Skin epidermis (tissue), 12 donors: ENCODE measurements around the gene KRTAP5-4.
"Not testable (repeated sequence)": the region's sequence is repeated elsewhere in the genome, so short reads cannot be mapped to it uniquely, and the experiment has no call there.

Experiments used
- H3K27ac ChIP-seq, 21 experiments: fragments of 200-600 bp; sonication (generic) in 11 of 21; one replicate each; pipeline ENCODE4 v1.5.0; 2020; ENCODE audit warnings: mild to moderate bottlenecking in 3 of 21, inconsistent platforms in 2 of 21, moderate library complexity in 2 of 21
- H3K4me3 ChIP-seq, 7 experiments: fragments of 200-600 bp; sonication (generic) in 2 of 7; one replicate each; pipeline ENCODE4 v1.5.0; 2020; ENCODE audit warnings: inconsistent platforms in 2 of 7, mild to moderate bottlenecking in 2 of 7, moderate library complexity in 1 of 7

Gene KRTAP5-4

DNA sequence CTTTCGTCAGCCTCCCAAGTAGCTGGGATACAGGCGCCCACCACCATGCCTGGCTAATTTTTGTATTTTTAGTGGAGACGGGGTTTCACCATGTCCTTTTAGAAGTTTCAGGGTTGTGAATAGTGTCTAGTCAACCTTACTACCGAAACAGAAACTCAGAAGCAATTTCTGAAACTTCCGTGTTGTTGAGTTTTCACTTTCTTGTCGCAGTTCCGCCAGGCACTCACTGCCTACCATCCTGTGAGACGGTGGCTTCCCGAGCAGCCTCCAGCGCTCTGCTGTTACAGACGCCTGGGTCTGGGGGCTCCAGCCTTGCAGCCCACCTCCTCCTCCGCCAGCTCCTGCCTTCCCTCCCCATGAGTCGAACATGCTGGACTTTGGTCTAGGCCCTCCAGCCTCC lies 16.0 kb downstream of the KRTAP5-4 start:
- H3K4me3 ChIP-seq: not testable (repeated sequence)
- H3K27ac ChIP-seq: peak overlapping the region in 1 of 21 experiments; percentile 42

DNA sequence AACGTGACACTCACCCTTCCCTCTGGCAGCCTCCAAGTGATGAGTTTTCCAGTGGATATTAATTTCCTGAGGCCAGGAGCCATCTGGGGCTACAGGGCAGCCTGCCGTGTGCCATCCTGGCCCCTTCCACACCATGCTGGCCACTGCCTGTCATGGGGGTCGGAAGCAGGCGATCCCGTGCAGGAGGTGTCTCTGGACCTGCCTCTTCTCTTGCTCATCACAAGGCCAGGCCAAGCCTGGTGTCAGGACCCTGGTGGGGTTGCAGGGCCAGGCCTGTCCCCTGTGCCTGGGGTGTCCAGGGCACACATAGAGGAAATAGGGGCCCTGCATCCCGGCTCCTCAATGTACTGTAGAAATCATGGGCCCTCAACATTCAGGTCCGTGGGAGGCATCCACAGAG lies 17.2 kb downstream of the KRTAP5-4 start:
- Histone ChIP-seq H3K4me3 (no peak overlapping the region), H3K27ac (no peak overlapping the region)

DNA sequence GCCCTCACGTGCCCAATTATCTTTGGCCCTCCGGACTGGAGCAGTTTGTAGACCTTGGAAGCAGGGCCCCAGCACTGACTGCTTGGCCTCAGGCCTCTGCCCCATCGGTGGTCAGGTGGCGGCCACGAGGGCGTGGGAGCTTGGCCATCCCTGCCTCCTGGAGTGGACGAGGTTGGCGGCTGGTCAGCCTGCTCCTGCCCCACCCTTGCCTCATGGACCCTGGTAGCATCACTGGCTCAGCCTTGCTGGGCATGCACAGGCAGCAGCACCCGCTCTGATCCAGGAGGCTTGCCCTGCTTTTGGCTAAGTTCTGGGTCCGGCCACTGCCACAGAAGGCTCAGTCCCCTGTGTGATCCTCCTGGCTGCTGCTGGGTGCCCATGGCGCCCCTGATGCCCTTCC lies 17.8 kb downstream of the KRTAP5-4 start:
- Histone ChIP-seq H3K4me3 (no peak overlapping the region), H3K27ac (no peak overlapping the region)

DNA sequence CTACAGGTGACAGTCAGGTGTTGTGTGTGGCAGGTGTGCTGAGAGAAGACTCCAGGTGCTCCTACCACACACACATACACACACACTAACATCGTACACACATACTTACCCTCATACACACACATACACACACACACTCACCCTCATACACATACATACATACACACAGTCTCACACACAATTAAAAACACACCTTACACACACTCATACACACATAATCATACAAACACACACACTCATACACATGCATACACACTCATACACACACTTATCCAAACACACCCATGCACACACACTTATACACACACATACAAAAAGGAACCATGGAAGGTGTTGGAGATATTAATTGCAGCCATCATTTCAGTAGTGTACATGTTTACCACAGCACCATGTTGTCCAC lies 18.3 kb downstream of the KRTAP5-4 start:
- Histone ChIP-seq H3K27ac (no peak overlapping the region), H3K4me3 (no peak overlapping the region)

DNA sequence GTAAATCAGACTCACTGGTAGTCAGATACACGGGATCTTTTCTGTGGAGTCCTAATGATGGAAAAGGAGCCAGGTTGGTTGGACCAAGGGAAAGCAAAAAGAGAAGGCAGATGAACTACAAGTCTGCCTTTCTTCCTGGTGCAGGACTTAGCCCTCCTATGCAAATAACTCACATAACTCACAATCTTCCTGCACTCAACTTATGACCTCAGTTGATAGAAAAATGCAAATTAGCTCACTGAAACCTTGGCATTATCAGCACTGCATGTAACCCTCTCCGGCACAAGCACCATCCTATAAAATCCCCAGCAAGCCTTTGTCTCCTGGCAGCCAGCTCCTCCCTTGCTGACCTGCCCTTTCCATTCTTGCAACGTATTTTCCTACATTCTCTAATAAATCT lies 20.3 kb downstream of the KRTAP5-4 start:
- H3K27ac ChIP-seq, H3K4me3 ChIP-seq: not testable (repeated sequence)

DNA sequence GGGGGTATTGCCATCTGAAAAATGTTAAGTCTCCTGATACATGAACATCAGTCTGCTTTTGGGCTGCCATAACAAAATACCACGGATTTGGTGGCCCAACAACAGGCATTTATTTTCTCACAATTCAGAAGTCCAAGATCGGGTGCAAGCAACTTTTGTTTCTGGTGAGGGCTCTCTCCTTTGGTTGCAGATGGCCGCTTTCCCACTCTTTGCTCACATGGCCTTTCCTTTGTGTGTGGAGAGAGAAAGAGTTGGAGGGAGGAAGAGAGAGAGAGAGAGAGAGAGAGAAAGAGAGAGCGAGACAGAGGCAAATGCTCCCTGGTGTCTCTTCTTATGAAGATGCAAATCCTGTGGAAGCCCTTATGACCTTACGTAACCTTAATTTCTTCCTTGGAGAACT lies 21.3 kb downstream of the KRTAP5-4 start:
- no peak overlapping the region for H3K27ac ChIP-seq
- H3K4me3 ChIP-seq: no peak overlapping the region

DNA sequence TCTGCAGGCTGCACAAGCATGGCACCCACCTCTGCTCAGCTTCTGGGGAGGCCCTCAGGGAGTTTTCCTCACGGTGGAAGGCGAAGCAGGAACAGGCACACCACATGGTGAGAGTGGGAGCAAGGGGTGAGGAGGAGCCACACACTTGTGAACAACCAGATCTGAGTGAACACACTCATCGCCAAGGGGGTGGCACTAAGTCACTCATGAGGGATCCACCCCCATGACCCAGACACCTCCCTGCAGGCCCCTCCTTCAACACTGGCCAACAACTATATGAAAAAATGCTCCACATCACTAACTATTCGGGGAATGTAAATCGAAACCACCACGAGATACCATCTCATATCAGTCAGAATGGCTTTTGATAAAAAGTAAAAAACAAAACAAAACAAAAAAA lies 23.1 kb downstream of the KRTAP5-4 start:
- Histone ChIP-seq H3K27ac (no peak overlapping the region), H3K4me3 (no peak overlapping the region)

DNA sequence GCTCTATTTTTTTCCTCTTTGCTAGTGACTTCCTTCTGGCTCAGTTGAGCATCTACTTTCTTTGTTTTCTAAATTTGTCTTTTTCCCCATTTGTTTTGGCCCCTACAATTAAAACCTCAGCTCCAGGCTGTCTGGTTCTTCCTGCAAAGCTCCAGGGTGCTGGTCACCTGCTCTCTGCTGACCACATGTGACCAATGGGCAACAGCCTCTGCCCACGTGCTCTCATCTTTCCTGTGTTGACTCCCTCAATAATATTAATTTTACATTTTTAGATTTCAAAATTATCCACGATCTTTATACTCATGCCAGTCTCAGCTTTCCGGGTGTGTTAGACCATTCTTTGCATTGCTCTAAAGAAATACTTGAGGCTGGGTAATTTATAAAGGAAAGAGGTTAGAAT lies 23.5 kb downstream of the KRTAP5-4 start:
- not testable (repeated sequence) for H3K27ac ChIP-seq, H3K4me3 ChIP-seq

DNA sequence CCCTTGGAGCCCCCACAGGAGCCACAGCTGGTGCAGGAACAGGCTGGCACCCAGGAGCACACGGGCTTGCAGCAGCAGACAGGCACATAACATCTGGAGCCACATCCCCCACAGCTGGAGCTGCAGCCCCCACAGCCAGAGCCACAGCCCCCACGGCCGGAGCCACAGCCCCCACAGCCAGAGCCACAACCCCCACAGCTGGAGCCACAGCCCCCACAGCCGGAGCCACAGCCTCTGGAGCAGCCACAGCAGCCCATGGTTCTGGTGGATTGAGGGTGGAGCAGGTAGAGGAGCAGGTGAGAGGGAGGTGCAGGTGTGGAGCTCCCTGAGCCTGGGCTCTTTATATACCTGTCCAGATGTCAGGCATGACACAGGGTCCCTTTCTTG lies 24.0 kb downstream of the KRTAP5-4 start, which contains the start of gene KRTAP5-2:
Gene KRTAP5-2, minus strand, starts transcription at position 301 of the 387 bp plus-strand sequence. Its CDS starts 44 bp downstream, at position 257.
- Histone ChIP-seq H3K27ac (peak within 1 kb of the TSS in 1 of 21 experiments; percentile 34), H3K4me3 (no peak within 1 kb of the TSS)

DNA sequence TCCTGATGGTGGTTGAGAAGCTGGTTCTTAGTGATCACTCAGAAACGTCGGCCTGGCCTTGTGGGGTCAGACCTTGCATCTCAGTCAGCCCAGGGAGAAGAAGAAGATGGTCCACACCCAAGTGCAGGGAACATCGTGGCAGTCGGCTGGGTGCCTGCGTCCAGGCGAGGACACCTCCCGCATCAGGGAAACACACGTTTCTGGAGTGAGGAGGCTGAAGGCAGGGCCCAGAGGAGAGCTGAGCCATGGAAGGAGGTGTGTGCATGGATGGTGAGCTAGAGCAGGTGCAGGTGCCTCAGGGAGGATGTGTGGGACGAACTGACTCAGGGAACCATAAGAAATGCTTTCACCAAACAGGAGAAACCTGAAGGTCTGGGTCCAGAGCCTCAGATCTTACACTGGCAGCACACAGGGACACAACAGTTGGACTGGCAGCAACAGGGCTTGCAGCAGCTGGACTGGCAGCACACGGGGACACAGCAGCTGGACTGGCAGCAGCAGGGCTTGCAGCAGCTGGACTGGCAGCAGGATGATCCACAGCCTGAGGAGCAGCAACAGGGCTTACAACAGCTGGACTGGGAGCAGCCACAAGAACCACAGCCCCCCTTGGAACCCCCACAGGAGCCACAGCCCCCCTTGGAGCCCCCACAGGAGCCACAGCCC lies 24.5 kb downstream of the KRTAP5-4 start:
- Histone ChIP-seq H3K27ac (peak overlapping the region in 1 of 21 experiments; percentile 34), H3K4me3 (no peak overlapping the region)

DNA sequence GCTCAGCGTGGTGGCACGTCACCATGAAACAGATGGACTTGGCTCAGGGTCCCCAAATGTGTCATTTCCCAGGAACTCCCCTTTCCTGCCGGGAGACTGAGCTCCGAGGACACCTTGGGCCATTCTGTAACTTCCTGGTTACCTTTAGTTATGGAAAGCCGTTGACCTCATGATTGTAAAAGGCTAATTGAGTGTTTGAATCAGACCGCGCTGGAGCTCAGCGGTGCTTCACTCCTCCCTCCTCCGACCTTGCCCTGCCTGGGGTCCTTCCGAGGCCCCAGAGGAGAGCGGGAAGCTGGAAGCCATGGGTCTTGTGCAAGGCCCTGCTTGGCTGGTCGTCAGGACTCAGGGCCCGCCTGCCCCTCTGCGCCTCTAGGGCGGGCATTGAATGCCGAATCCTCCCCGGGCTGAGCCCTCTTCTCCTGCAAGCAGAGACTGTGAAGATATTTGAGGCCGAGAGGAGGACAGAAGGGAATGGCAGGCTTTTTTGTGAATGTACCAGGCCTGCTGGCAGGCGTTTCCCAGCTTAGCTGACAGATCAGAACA lies 25.3 kb downstream of the KRTAP5-4 start:
- H3K27ac ChIP-seq, H3K4me3 ChIP-seq: not testable (repeated sequence)

DNA sequence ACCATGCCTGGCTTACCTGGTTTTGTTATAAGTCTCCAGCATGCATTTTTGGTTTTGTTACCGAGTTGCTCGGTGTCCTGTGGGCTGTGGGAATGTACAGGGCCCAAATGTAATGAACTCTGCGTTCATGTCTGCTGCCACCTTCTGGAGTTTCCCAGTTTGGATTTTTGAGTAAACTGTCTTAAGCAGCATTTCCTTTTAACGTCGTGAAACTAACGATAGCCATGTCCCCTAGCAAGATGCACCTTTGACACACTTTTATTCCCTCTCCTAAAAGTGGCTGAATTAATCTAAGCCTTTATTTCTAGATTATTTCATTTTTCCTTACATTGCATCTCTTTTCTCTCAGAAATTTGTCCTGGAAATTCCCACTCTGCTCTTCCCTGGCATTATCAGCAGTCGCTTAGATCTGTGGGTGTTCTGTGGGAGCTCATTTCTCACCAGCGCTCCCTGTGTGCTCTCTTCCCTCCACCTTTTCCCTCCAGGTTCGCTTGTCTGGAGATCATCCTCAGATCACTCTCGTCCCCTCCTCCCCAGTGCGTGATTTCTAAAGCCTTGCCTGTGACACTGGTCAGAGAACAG lies 25.9 kb downstream of the KRTAP5-4 start:
- H3K4me3 ChIP-seq, H3K27ac ChIP-seq: not testable (repeated sequence)

DNA sequence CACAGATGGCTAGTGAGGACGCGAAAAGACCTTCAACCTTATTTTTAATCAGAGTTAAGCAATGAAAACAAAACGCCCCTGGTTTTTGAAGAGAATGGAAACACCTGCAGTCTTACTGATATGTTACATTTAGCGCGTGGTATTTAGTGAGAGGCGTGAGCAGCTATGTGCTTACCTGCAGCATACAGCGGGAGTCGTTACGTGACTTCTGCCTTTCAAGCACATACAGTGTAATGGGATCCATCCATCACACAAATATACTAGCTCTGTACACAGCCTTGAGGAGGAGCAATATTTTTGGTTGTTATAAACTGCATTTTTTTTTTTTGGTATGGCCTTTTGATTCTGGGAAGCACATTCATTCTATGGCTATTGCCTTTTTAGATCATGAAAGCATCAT lies 29.3 kb downstream of the KRTAP5-4 start:
- Histone ChIP-seq H3K27ac (no peak overlapping the region), H3K4me3 (no peak overlapping the region)

DNA sequence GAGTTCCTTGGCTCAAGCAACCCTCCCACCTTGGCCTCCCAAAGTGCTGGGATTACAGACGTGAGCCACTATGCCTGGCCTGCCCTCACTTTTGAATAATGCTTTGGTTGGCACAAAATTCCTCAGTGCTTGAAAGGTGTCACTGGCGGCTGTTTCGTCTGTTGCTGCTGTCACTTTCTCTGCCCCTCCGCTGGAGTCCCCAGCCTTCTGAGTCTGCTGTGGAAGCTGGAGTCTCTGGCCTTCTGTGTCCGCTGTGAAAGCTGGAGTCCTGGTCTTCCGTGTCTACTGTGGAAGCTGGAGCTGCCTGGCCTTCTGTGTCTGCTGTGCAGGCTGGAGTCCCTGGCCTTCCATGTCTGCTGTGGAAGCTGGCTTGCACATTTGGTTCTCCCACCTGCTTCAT lies 31.9 kb downstream of the KRTAP5-4 start:
- Histone ChIP-seq H3K27ac (no peak overlapping the region), H3K4me3 (no peak overlapping the region)

DNA sequence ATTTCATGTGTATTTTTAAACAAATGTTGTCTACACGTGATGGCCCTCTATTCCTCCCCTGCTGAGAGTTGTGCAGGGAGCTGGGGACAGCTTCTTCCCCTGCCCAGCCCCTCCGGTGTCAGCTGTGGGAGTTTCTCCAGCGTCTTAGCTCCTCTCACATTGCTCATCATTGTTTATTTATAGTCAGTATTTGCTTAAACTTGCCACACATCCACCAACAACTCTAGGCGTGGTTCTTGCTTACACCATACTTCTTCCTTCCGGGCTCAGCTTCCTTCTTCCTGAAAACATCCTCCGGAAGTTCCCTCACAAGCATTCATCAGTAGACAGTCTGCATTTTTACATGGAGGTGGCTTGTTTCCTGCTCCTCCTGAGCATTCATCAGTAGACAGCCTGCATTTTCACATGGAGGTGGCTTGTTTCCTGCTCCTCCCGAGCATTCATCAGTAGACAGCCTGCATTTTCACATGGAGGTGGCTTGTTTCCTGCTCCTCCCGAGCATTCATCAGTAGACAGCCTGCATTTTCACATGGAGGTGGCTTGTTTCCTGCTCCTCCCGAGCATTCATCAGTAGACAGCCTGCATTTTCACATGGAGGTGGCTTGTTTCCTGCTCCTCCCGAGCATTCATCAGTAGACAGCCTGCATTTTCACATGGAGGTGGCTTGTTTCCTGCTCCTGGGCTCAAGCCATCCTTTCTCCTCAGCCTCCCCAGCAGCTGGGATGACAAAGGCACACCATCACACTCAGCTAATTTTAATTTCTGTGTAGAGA lies 32.6 kb downstream of the KRTAP5-4 start:
- H3K27ac ChIP-seq: peak overlapping the region in 4 of 21 experiments; percentile 5 to 47 (median 26)
- not testable (repeated sequence) for H3K4me3 ChIP-seq

DNA sequence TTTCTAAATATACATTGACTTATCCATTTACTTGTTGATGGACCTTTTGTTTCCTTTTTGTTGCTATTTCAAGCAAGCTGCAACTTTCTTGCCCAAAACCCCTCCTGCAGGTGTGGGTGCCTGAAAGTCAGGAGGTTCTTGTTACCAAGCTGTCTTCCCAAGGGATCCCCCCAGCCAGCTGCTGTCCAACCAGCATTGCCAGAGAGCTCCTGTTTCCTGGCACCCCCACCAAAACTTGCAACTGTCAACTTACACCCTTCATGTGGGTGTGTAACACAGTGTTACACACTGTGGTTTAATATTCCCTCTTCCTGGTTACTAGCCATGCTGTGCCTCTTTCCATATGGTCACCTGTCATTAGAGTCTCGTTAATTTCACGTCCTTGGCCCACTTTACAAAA lies 35.2 kb downstream of the KRTAP5-4 start:
- Histone ChIP-seq H3K27ac (no peak overlapping the region), H3K4me3 (no peak overlapping the region)

DNA sequence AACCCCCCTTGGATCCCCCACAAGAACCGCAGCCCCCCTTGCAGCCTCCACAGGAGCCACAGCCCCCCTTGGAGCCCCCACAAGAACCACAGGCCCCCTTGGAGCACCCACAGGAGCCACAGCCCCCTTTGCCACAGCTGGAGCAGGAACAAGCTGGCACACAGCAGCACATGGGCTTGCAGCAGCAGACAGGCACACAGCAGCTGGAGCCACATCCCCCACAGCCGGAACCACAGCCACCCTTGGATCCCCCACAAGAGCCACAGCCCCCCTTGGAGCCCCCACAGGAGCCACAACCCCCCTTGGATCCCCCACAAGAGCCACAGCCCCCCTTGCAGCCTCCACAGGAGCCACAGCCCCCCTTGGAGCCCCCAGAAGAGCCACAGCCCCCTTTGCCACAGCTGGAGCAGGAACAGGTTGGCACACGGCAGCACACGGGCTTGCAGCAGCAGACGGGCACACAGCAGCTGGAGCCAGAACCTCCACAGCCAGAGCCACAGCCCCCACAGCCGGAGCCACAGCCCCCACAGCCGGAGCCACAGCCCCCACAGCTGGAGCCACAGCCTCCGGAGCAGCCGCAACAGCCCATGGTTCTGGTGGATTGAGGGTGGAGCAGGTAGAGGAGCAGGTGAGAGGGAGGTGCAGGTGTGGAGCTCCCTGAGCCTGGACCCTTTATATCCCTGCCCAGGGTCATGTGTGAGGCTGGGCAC lies 37.1 kb downstream of the KRTAP5-4 start, which contains the start of gene KRTAP5-1:
Gene KRTAP5-1, minus strand, starts transcription at position 623 of the 710 bp plus-strand sequence. Its CDS starts 34 bp downstream, at position 589.
- H3K4me3 ChIP-seq: not testable (repeated sequence)

DNA sequence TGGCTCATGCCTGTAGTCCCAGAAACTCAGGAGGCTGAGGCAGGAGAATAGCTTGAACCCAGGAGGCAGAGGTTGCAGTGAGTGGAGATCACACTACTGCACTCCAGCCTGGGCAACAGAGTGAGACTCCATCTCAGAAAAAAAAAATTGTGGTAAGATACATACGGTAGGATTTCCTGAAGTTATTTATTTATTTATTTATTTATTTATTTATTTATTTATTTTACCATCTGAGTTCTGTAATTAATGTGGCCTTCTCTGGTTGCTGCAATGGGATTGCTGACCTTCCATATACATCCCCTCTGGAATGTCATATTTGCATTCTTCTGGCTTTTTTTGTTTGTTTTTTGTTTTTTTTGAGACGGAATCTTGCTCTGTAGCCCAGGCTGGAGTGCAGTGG lies 39.0 kb downstream of the KRTAP5-4 start:
- H3K27ac ChIP-seq, H3K4me3 ChIP-seq: not testable (repeated sequence)

More for the DNA sequence above, 37.1 kb downstream of the KRTAP5-4 start, which contains the start of gene KRTAP5-1:
- H3K27ac ChIP-seq: not testable (repeated sequence)

DNA sequence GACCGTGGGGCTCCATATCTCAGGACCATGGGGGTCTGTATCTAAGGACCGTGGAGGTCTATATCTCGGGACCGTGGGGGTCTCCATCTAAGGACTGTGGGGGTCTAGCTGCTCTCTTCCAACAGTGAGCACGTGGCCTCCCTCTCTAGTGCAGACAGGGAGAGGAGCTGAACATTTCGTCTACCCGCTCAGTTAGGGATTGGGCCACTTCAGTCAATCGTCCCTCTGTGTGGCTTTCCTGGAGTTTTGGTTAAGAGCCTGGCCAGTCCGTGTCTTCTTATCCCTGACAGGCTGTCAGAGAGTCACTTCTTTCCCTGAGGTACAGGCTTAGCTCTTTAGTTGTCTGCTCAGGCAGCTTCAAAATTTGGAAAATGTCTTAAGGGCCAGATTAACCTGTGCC lies 40.0 kb downstream of the KRTAP5-4 start:
- no peak overlapping the region for H3K27ac ChIP-seq
- no peak overlapping the region for H3K4me3 ChIP-seq

DNA sequence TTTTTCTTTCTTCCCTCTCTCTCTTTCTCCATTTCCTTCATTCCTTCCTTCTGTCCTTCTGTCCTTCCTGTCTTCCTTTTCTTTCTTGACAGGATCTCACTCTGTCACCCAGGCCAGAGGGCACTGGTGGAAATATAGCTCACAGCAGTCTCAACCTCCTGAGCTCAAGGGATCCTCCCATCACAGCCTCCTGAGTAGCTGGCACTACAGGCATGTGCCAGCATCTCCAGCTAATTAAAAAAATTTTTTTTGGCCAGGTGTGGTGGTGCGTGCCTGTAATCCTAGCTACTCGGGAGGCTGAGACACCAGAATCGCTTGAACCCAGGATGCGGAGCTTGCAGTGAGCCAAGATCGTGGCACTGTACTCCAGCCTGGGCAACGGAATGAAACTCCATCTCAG lies 45.1 kb downstream of the KRTAP5-4 start:
- Histone ChIP-seq H3K4me3 (no peak overlapping the region), H3K27ac (no peak overlapping the region)
